IMR-90 (cell line): Measurements from ENCODE around the gene PPFIA2. TPM values are rescaled to one million over a fixed set of nuclear protein-coding genes. Genes with fewer than 3 reads are reported as not detected.

ENCODE experiments used
- ATAC-seq: fragments of 200-7000 bp; cut with Tn5 transposase; 2 replicates; pipeline ENCODE4 v1.9.1; 2020; ENCODE audit warnings: low read depth, mild to moderate bottlenecking, moderate library complexity
- BruUV-seq: library from RNA; stranded (reverse); fragments of 400-500 nt; replicated peaks from 2 replicates; lab custom pipeline; 2021; lab: Mats Ljungman, UMichigan
- CTCF ChIA-PET: fragments of 300-600 bp; formaldehyde crosslinking; extraction: SDS; loops from one replicate; lab custom pipeline; 2021; ENCODE audit warnings: antibody characterized with exemption; lab: Yijun Ruan, JAX
- POLR2A ChIA-PET: fragments of 300-600 bp; sonication (Branson Sonifier 250); formaldehyde crosslinking; loops from one replicate; lab custom pipeline; 2022; ENCODE audit warnings: antibody characterized with exemption; ENCODE audit not compliant: unreplicated experiment; lab: Charles Lee
- DNase-seq: peaks from one replicate; pipeline ENCODE4 v3.0.0; 2013
- H2AFZ ChIP-seq: replicated peaks from 2 replicates; pipeline ENCODE3; 2013; ENCODE audit warnings: low read length, mild to moderate bottlenecking; ENCODE audit not compliant: poor library complexity
- H2AK5ac ChIP-seq: 2 replicates; pipeline ENCODE4 v1.6.1; 2013; ENCODE audit warnings: low read depth, low read length, inconsistent platforms
- H2AK9ac ChIP-seq: replicated peaks from 2 replicates; pipeline ENCODE3; 2013; ENCODE audit warnings: mild to moderate bottlenecking, low read depth, low read length, moderate library complexity; ENCODE audit not compliant: poor library complexity
- H2BK120ac ChIP-seq: 2 replicates; pipeline ENCODE4 v1.6.1; 2013; ENCODE audit warnings: low read depth, low read length, inconsistent platforms
- H2BK15ac ChIP-seq: 3 replicates; pipeline ENCODE4 v1.6.1; 2013; ENCODE audit warnings: low read depth, low read length, inconsistent platforms
- H2BK20ac ChIP-seq: 2 replicates; pipeline ENCODE4 v1.6.1; 2013; ENCODE audit warnings: low read depth, mild to moderate bottlenecking, inconsistent platforms, low read length, moderate library complexity
- H2BK5ac ChIP-seq: 2 replicates; pipeline ENCODE4 v1.6.1; 2013; ENCODE audit warnings: mild to moderate bottlenecking, low read depth, low read length, inconsistent platforms; ENCODE audit not compliant: poor library complexity, severe bottlenecking
- H3K14ac ChIP-seq: replicated peaks from 2 replicates; pipeline ENCODE4 v1.6.1; 2013; ENCODE audit warnings: low read depth, low read length, inconsistent platforms
- H3K18ac ChIP-seq: 2 replicates; pipeline ENCODE4 v1.6.1; 2013; ENCODE audit warnings: low read depth, low read length, control low read depth
- H3K23ac ChIP-seq: 2 replicates; pipeline ENCODE4 v1.6.1; 2013; ENCODE audit warnings: low read depth, low read length, inconsistent platforms
- H3K27ac ChIP-seq: 2 replicates; pipeline ENCODE4 v1.5.1; 2013; ENCODE audit warnings: mild to moderate bottlenecking, control low read depth, low read length; ENCODE audit not compliant: insufficient read depth
- H3K27me3 ChIP-seq: 2 replicates; pipeline ENCODE4 v1.6.1; 2013; ENCODE audit warnings: low read length; ENCODE audit not compliant: control insufficient read depth, insufficient read depth
- H3K36me3 ChIP-seq: 2 replicates; pipeline ENCODE4 v1.6.1; 2013; ENCODE audit warnings: low read length, mixed read lengths; ENCODE audit not compliant: control insufficient read depth, insufficient read depth
- H3K4ac ChIP-seq: 2 replicates; pipeline ENCODE4 v1.6.1; 2013; ENCODE audit warnings: low read depth, low read length, inconsistent platforms
- H3K4me1 ChIP-seq: 2 replicates; pipeline ENCODE4 v1.6.1; 2013; ENCODE audit warnings: low read length, mixed read lengths; ENCODE audit not compliant: control insufficient read depth, insufficient read depth
- H3K4me2 ChIP-seq: 2 replicates; pipeline ENCODE4 v1.6.1; 2013; ENCODE audit warnings: low read depth, mild to moderate bottlenecking, control low read depth, low read length, moderate library complexity
- H3K4me3 ChIP-seq: 2 replicates; pipeline ENCODE4 v1.5.1; 2013; ENCODE audit warnings: low read depth, mild to moderate bottlenecking, control low read depth, low read length, moderate library complexity; ENCODE audit not compliant: insufficient read depth
- H3K56ac ChIP-seq: 2 replicates; pipeline ENCODE4 v1.6.1; 2013; ENCODE audit warnings: low read length, inconsistent platforms; ENCODE audit not compliant: insufficient read depth; ENCODE audit errors: extremely low read depth
- H3K79me1 ChIP-seq, 2 experiments: 2 replicates each; pipeline ENCODE4 v1.6.1; 2013; ENCODE audit warnings: low read length in 2 of 2, inconsistent platforms in 1 of 2, low read depth in 1 of 2
- H3K9ac ChIP-seq: 2 replicates; pipeline ENCODE4 v1.6.1; 2013; ENCODE audit warnings: low read depth, low read length, control low read depth
- H3K9me1 ChIP-seq: 2 replicates; pipeline ENCODE4 v1.6.1; 2013; ENCODE audit warnings: low read length, inconsistent platforms; ENCODE audit not compliant: insufficient read depth
- H3K9me3 ChIP-seq: 2 replicates; pipeline ENCODE4 v1.6.1; 2013; ENCODE audit warnings: low read length; ENCODE audit not compliant: control insufficient read depth, insufficient read depth
- H4K20me1 ChIP-seq: 2 replicates; pipeline ENCODE4 v1.6.1; 2013; ENCODE audit warnings: low read length, inconsistent platforms; ENCODE audit not compliant: insufficient read depth
- H4K5ac ChIP-seq: 2 replicates; pipeline ENCODE4 v1.6.1; 2013; ENCODE audit warnings: mild to moderate bottlenecking, low read depth, low read length, control low read depth
- H4K8ac ChIP-seq, 2 experiments: 2 replicates each; pipeline ENCODE4 v1.6.1; 2013; ENCODE audit warnings: low read depth in 2 of 2, low read length in 2 of 2, control low read depth in 1 of 2, inconsistent platforms in 1 of 2
- H4K91ac ChIP-seq: 2 replicates; pipeline ENCODE4 v1.6.1; 2013; ENCODE audit warnings: low read depth, low read length, inconsistent platforms; ENCODE audit not compliant: insufficient read depth
- CTCF ChIP-seq: conservative IDR thresholded peaks from 2 replicates; pipeline ENCODE4 v1.5.1; 2012; ENCODE audit warnings: mild to moderate bottlenecking, low read depth, low read length, improper control_type of control experiment
- MAFK ChIP-seq: IDR thresholded peaks from 2 replicates; pipeline ENCODE4 v1.6.1; 2012; ENCODE audit warnings: low read depth, low read length, improper control_type of control experiment
- RAD21 ChIP-seq: IDR thresholded peaks from 2 replicates; pipeline ENCODE4 v1.6.1; 2012; ENCODE audit warnings: low read length, improper control_type of control experiment
- SMC3 ChIP-seq: fragments of 150-350 bp; IDR thresholded peaks from 2 replicates; pipeline ENCODE4 v1.6.1; 2016; ENCODE audit warnings: low read depth, mild to moderate bottlenecking, antibody characterized with exemption, low read length, moderate library complexity
- WGBS, 2 experiments: methylation state at CpG; one replicate each; pipeline versions ENCODE4 v1.1.5 to v1.1.7; 2013; ENCODE audit warnings: missing lambda C conversion rate in 2 of 2; ENCODE audit not compliant: insufficient read length in 1 of 2; ENCODE audit errors: extremely low coverage in 2 of 2; 5-methylcytosine and 5-hydroxymethylcytosine counted together
- dilution Hi-C: fragments of 300-500 bp; cut with HindIII; formaldehyde crosslinking; loops from one replicate; pipeline ENCODE4 v1.14.3; 2018; ENCODE audit warnings: low sequenced_read_pairs; ENCODE audit not compliant: unreplicated experiment
- in situ Hi-C: fragments of 300-500 bp; cut with MboI; formaldehyde crosslinking; loops from 3 replicates; pipeline ENCODE4 v1.14.3; 2019; ENCODE audit warnings: low sequenced_read_pairs, inconsistent platforms, mixed read lengths
- intact Hi-C: fragments of 100-400 bp; cut with micrococcal nuclease; formaldehyde crosslinking; loops from 2 replicates; pipeline ENCODE4 v1.10.0; 2022
- polyA plus RNA-seq, 3 experiments: library from polyadenylated mRNA; depleted of rRNA; stranded (reverse); fragments of >200 nt; gene quantifications; 2 replicates each; pipeline ENCODE4 v1.2.3, GENCODE V29; 2012; ENCODE audit warnings: low replicate concordance in 1 of 3
- total RNA-seq: library from RNA; depleted of rRNA; stranded (reverse); fragments of >200 nt; gene quantifications from 2 replicates; pipeline ENCODE4 v1.2.3, GENCODE V29; 2012

PPFIA2 gene
- total and polyA plus RNA-seq, 2 of the 4 experiments (the other 2 are of a cell fraction), result 0.29 to 1.3 TPM

DNA sequence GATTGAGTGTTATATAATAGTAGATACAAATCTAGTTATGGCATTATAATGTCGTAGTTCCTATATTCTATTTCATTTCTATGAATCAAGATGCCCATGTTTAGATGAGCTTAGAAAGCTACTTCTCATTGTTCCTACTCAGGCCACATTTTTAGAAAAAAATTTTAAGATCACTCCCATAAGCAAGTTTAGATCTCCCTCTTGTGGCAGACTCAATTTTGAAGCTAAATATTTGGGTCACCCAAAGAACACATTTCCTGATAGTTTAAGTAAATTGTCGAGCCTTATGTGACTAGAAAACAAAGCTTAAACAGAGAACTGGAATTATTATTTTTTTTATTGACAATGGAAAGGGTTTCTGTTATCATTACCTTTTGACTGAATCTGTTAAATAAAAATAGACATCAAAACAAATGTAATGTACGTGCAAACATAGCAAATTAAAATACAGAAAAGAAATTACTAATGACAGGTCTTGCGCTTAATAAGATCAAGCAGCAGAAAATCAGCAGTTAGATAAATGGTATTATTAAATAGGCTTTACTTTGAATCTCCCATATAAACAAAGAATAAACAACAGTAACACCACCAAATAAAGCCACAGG is 501.1 kb downstream of the PPFIA2 start:
- BruUV-seq, result no TSS peak
- dilution Hi-C loops, result no loop called here
- peak; percentile 55 for TF ChIP-seq CTCF
- no peak for TF ChIP-seq MAFK
- peak; percentile 68 for TF ChIP-seq RAD21
- TF ChIP-seq SMC3, result peak; percentile 43; the same call in 1 of the 2 replicates
- no peak overlapping the region for H2BK120ac ChIP-seq
- H2BK15ac ChIP-seq, result no peak overlapping the region
- ChIA-PET POLR2A (no interaction called here), CTCF (interaction anchor here (0.5 to 1.2 kb wide), 4 partner anchors 155 to 1063 kb away, joined by 3 to 9 read pairs (median 4); no protein-coding TSS in a partner anchor)
- H3K9me3 ChIP-seq, result no peaks in the 10 kb centered on the region
- H4K8ac ChIP-seq, result no peak overlapping the region
- H3K27ac ChIP-seq, result no peak overlapping the region
- peak; percentile 59; the same call in 1 of the 2 replicates for ATAC-seq
- H3K79me1 ChIP-seq, result no peaks in the 10 kb centered on the region
- no peak overlapping the region for H4K91ac ChIP-seq
- no peaks in the 10 kb centered on the region for H3K36me3 ChIP-seq
- no peak overlapping the region for H3K4me3 ChIP-seq
- no peak overlapping the region for H3K23ac ChIP-seq
- intact Hi-C loops, result loop anchor here (2.0 to 10.0 kb wide), 6 partner anchors 423 to 1061 kb away; no protein-coding TSS in a partner anchor
- no peak overlapping the region for H2BK20ac ChIP-seq
- H2AFZ ChIP-seq, result no peak overlapping the region
- H3K14ac ChIP-seq, result no peak overlapping the region
- H4K20me1 ChIP-seq, result no peaks in the 10 kb centered on the region
- no peak overlapping the region for H3K4ac ChIP-seq
- no peak overlapping the region for H3K56ac ChIP-seq
- no CpG with 5 or more reads among the region's 4 CpGs for WGBS, 2 experiments
- DNase-seq, result peak; percentile 47
- H3K4me2 ChIP-seq, result no peak overlapping the region
- no peak overlapping the region for H2AK5ac ChIP-seq
- H4K5ac ChIP-seq, result no peak overlapping the region
- H2BK5ac ChIP-seq, result no peak overlapping the region
- no peaks in the 10 kb centered on the region for H3K4me1 ChIP-seq
- H3K9me1 ChIP-seq, result no peaks in the 10 kb centered on the region
- H3K18ac ChIP-seq, result no peak overlapping the region
- H3K27me3 ChIP-seq, result no peaks in the 10 kb centered on the region
- no peak overlapping the region for H2AK9ac ChIP-seq
- H3K9ac ChIP-seq, result no peak overlapping the region
- in situ Hi-C loops, result loop anchor here (25.0 kb wide), 1 partner anchor 846 kb away; no protein-coding TSS in a partner anchor
